ENCODE data around the gene KCNQ1.

GRCh38 chr11:2717561-2718325 is 272.9 kb downstream of the KCNQ1 start:
- TF ChIP-seq REST (IDR thresholded peaks at IDR 0.05; ENCODE audit: borderline replicate concordance) (no peak), CTCF (IDR thresholded peaks at IDR 0.05; ENCODE audit: poor library complexity, severe bottlenecking) (no peak), RAD21 (conservative IDR thresholded peaks at IDR 0.05) (no peak), EZH2 (IDR thresholded peaks at IDR 0.05; ENCODE audit: borderline replicate concordance, insufficient read depth, low read length, poor library complexity, severe bottlenecking) (no peak)

Data from neural cell (in vitro differentiated cells).